ENCODE data around the gene MC2R.

MC2R gene

DNA sequence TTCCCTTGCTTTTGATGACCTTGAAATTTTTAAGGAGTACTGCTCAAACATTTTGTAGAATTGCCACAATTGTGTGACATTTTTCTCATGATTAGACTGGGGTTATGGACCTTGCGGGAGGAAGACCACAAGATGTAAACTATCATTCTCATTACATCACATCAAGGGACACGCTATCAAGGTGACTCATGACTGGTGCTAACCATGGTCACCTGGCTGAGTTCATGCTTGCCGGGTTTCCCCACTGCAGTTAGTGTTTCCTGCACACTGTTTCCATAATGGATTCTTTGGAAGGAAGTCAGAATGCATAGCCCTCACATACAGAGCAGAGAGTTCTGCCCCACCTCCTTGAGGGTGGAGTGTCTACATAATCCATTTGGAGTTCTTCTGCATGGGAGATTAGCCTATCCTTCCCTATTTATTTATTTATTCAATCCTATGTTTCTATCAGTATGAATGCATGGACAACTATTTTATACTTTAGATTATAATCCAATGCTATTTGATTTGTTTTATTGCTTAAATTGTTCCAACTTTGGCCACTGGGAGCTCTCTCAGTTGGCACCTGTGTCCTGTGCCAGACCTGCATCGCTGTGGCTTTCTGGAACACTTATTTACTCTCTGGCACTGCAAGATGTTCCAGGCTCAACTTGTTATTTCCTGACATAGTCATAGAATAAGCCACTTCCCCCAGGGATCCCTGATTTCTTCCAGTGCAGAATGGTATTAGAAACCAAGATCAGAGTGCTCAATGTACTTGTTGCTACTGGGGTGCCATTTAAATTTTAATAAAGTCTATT, 6.0 kb downstream of the MC2R start:
- DNase-seq (ENCODE audit: low read depth, low spot score) = no peak
- TF ChIP-seq, protein P1, sequence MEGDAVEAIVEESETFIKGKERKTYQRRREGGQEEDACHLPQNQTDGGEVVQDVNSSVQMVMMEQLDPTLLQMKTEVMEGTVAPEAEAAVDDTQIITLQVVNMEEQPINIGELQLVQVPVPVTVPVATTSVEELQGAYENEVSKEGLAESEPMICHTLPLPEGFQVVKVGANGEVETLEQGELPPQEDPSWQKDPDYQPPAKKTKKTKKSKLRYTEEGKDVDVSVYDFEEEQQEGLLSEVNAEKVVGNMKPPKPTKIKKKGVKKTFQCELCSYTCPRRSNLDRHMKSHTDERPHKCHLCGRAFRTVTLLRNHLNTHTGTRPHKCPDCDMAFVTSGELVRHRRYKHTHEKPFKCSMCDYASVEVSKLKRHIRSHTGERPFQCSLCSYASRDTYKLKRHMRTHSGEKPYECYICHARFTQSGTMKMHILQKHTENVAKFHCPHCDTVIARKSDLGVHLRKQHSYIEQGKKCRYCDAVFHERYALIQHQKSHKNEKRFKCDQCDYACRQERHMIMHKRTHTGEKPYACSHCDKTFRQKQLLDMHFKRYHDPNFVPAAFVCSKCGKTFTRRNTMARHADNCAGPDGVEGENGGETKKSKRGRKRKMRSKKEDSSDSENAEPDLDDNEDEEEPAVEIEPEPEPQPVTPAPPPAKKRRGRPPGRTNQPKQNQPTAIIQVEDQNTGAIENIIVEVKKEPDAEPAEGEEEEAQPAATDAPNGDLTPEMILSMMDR (IDR thresholded peaks at IDR 0.05; ENCODE audit: low read depth, low read length) = no peak
- no peak overlapping the region for H3K4me3 ChIP-seq (ENCODE audit: low read depth, low read length)
- in situ Hi-C loops (cut with HindIII; ENCODE audit: low sequenced_read_pairs) = no loop called here

DNA sequence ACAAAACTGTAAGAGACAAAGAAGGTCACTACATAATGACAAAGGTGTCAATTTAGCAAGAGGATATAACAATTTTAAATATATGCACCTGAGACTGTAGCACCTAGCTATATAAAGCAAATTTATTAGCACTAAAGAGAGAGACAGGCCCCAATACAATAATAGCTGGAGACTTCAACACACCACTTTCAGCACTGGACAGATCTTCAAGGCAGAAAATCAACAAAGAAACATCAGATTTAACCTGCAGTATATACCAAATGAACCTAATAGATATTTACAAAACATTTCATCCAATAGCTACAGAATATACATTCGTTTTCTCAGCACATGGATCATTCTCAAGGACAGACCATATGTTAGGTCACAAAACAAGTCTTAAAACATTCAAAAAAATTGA, 14.7 kb downstream of the MC2R start:
- H3K4me3 ChIP-seq (ENCODE audit: low read depth, low read length) = no peak overlapping the region
- DNase-seq (ENCODE audit: low read depth, low spot score) = no peak
- TF ChIP-seq, protein P1 (IDR thresholded peaks at IDR 0.05; ENCODE audit: low read depth, low read length) = no peak
- in situ Hi-C loops (cut with HindIII; ENCODE audit: low sequenced_read_pairs) = no loop called here

DNA sequence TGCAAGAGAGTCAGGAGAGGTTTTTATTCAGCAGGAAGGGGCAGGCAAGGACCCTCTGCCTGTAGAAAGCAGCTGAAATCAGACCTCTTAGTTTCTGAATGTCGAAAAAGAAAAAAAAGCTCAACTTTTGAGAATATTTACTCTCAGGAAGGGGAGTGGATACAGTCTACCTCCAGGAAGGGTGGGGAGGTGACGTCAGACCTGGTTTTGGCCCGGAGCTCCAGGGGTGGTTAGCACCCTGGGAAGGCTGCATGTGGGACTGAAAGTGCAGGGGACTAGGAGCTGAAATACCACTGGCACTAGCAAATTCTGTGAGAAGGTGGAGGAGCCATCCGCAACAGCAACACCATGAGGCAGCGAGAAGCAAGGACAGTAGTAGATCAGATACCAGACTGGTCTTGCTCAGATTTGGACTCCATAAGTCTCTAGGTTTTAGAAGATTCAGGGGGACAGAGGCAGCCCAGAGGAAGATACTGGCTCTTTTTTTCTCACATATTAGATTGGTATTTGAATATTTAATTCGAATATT, 19.8 kb downstream of the MC2R start:
- in situ Hi-C loops (cut with HindIII; ENCODE audit: low sequenced_read_pairs) = no loop called here
- DNase-seq (ENCODE audit: low read depth, low spot score) = no peak
- H3K4me3 ChIP-seq (ENCODE audit: low read depth, low read length) = no peak overlapping the region
- TF ChIP-seq, protein P1 (IDR thresholded peaks at IDR 0.05; ENCODE audit: low read depth, low read length) = no peak

DNA sequence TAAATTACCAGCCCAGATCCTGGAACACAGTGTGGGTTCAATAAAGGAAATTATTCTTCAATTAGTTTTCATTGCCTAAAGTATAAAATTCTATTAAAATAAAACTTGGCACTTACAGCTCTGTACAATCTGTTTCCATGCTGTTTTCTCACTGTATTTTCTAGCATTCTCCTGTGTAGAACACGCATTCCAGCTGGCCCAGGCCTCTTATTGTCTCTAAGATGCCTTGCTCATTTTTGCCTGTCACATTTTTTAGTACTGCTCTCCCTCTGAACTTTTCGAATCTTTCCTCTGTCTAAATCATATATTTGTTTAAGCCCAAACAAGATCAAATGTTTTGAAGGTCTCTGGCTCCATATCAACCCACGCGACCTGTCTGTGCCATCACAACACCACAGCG, 20.8 kb downstream of the MC2R start:
- in situ Hi-C loops (cut with HindIII; ENCODE audit: low sequenced_read_pairs) = no loop called here
- TF ChIP-seq, protein P1 (IDR thresholded peaks at IDR 0.05; ENCODE audit: low read depth, low read length) = no peak
- no peak for DNase-seq (ENCODE audit: low read depth, low spot score)
- no peak overlapping the region for H3K4me3 ChIP-seq (ENCODE audit: low read depth, low read length)

DNA sequence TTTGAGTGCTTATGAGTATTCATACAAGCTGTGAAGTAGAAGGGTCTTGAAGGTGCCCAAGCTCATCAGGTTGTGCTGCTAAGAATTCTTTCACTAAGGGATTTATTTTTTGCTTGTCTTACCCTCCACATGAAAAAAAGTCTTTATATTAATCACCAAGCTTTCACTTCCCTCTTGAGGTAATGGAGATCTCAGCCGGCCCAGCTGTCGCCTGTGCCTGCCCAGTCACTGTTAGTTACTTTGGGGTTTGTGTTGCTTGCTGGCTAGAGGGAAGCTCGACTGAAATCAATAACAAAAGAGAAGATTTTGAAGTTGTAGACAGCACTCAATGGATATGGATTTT, 21.9 kb downstream of the MC2R start:
- no peak overlapping the region for H3K4me3 ChIP-seq (ENCODE audit: low read depth, low read length)
- TF ChIP-seq, protein P1 (IDR thresholded peaks at IDR 0.05; ENCODE audit: low read depth, low read length) = no peak
- DNase-seq (ENCODE audit: low read depth, low spot score) = no peak
- in situ Hi-C loops (cut with HindIII; ENCODE audit: low sequenced_read_pairs) = no loop called here

DNA sequence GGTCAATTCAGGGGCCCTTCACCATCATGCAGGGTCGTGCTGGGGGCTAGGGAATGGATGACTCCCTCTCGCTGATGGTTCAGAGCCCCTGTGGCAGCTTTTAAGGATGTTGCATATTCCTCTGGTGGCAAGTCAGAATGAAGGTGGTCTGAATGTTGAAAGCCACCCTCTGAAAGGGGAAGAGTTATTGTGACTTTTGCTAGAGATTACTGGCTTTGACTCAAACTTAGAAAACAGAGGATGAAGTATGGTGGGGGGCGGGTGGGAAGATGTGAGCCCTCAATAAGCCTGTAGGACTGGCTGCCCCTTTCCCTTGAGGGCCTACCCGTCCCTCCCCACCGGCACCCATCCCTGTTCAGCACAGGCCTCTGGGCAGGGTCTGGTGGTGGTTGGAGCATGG, 23.2 kb downstream of the MC2R start:
- in situ Hi-C loops (cut with HindIII; ENCODE audit: low sequenced_read_pairs) = no loop called here
- DNase-seq (ENCODE audit: low read depth, low spot score) = no peak
- TF ChIP-seq, protein P1 (IDR thresholded peaks at IDR 0.05; ENCODE audit: low read depth, low read length) = no peak
- H3K4me3 ChIP-seq (ENCODE audit: low read depth, low read length) = no peak overlapping the region

Data from astrocyte of the spinal cord (primary cell).